Renal pelvis (tissue), 4 donors: ENCODE results near the gene ZBTB2. TPM values are rescaled to one million over a fixed set of nuclear protein-coding genes. Genes with fewer than 3 reads are reported as not detected.
"Not testable (repeated sequence)": the region's sequence is repeated elsewhere in the genome, so short reads cannot be mapped to it uniquely, and the experiment has no call there.

Experiments
- DNase-seq: peaks from one replicate; pipeline ENCODE4 v3.0.0-alpha.2; 2013
- polyA plus RNA-seq, 3 donors: library from polyadenylated mRNA; unstranded; fragments of 120-200 nt; gene quantifications; one replicate each; pipeline ENCODE4 v1.2.1, GENCODE V29; 2013; ENCODE audit not compliant: insufficient read length in 3 of 3

Gene ZBTB2
- polyA plus RNA-seq, 3 donors: 14.4 to 16.5 (median 14.4) TPM

- DNase-seq: no peak
Measured at GRCh38 chr6:151409679-151410078, 18.3 kb upstream of the ZBTB2 start.

- DNase-seq: no peak
Measured at GRCh38 chr6:151409260-151409659, 17.9 kb upstream of the ZBTB2 start.

- no peak for DNase-seq
Measured at GRCh38 chr6:151408858-151409257, 17.5 kb upstream of the ZBTB2 start.

- no peak for DNase-seq
Measured at GRCh38 chr6:151403919-151404308, 12.6 kb upstream of the ZBTB2 start.

GRCh38 chr6:151402228-151402627, 10.9 kb upstream of the ZBTB2 start:
- no peak for DNase-seq

GRCh38 chr6:151400473-151400872, 9.1 kb upstream of the ZBTB2 start:
- DNase-seq: no peak

GRCh38 chr6:151399679-151400078, 8.3 kb upstream of the ZBTB2 start:
- no peak for DNase-seq

- DNase-seq: no peak
Measured at GRCh38 chr6:151393410-151393809, 2.1 kb upstream of the ZBTB2 start.

- no peak for DNase-seq
Measured at GRCh38 chr6:151392427-151392826, 1.1 kb upstream of the ZBTB2 start.

- peak; percentile 78 for DNase-seq
Measured at GRCh38 chr6:151390851-151391470, 398 bp downstream of the ZBTB2 start.

GRCh38 chr6:151390276-151390850, 996 bp downstream of the ZBTB2 start:
- DNase-seq: peak; percentile 99

- DNase-seq: peak; percentile 62
Measured at GRCh38 chr6:151389618-151390275, 1.6 kb downstream of the ZBTB2 start.

GRCh38 chr6:151388997-151389617, 2.3 kb downstream of the ZBTB2 start:
- DNase-seq: no peak

GRCh38 chr6:151388236-151388635, 3.1 kb downstream of the ZBTB2 start:
- DNase-seq: no peak

- no peak for DNase-seq
Measured at GRCh38 chr6:151387175-151387970, 4.0 kb downstream of the ZBTB2 start.

GRCh38 chr6:151385177-151385576, 6.2 kb downstream of the ZBTB2 start:
- DNase-seq: no peak

- DNase-seq: no peak
Measured at GRCh38 chr6:151384151-151384550, 7.2 kb downstream of the ZBTB2 start.

GRCh38 chr6:151382631-151383030, 8.7 kb downstream of the ZBTB2 start:
- DNase-seq: not testable (repeated sequence)

- no peak for DNase-seq
Measured at GRCh38 chr6:151381722-151382121, 9.6 kb downstream of the ZBTB2 start.

- DNase-seq: no peak
Measured at GRCh38 chr6:151380848-151381205, 10.5 kb downstream of the ZBTB2 start.

- no peak for DNase-seq
Measured at GRCh38 chr6:151379933-151380847, 11.2 kb downstream of the ZBTB2 start.
